H1 (cell line): ENCODE results near the gene LCP1. TPM values are rescaled to one million over a fixed set of nuclear protein-coding genes. Genes with fewer than 3 reads are reported as not detected.

Source experiments
- CTCF ChIA-PET: fragments of 300-600 bp; sonication (Branson Sonifier 250); formaldehyde crosslinking; loops from one replicate; lab custom pipeline; 2021; ENCODE audit not compliant: partially characterized antibody; lab: Charles Lee
- POLR2A ChIA-PET: fragments of 300-600 bp; sonication (Branson Sonifier 250); formaldehyde crosslinking; loops from one replicate; lab custom pipeline; 2021; ENCODE audit warnings: inconsistent platforms; ENCODE audit not compliant: partially characterized antibody; lab: Charles Lee
- DNase-seq, 2 experiments: peaks; one replicate each; pipeline versions ENCODE4 v3.0.0 to v3.0.0-alpha.2; 2010 to 2022; ENCODE audit warnings: low spot score in 2 of 2, low read depth in 1 of 2, mixed read lengths in 1 of 2
- FAIRE-seq: peaks from 2 replicates; lab custom pipeline; 2011; peaks lifted over from hg19 to GRCh38; lab: Jason Lieb, UNC
- H2AFZ ChIP-seq: 2 replicates; pipeline ENCODE4 v1.8.1; 2012; ENCODE audit warnings: low read length, inconsistent platforms
- H2AK5ac ChIP-seq: 2 replicates; pipeline ENCODE4 v1.6.1; 2013; ENCODE audit warnings: low read depth, low read length
- H2BK120ac ChIP-seq: replicated peaks from 2 replicates; pipeline ENCODE3; 2013; ENCODE audit warnings: low read depth, low read length, inconsistent platforms
- H2BK12ac ChIP-seq: 2 replicates; pipeline ENCODE4 v1.6.1; 2013; ENCODE audit warnings: low read depth, low read length
- H2BK15ac ChIP-seq: 2 replicates; pipeline ENCODE4 v1.6.1; 2013; ENCODE audit warnings: low read length
- H2BK20ac ChIP-seq: 2 replicates; pipeline ENCODE4 v1.6.1; 2013; ENCODE audit warnings: low read length
- H2BK5ac ChIP-seq: 2 replicates; pipeline ENCODE4 v1.6.1; 2013; ENCODE audit warnings: low read depth, low read length
- H3K14ac ChIP-seq: 2 replicates; pipeline ENCODE4 v1.6.1; 2013; ENCODE audit warnings: inconsistent platforms; ENCODE audit not compliant: insufficient read length
- H3K18ac ChIP-seq: 2 replicates; pipeline ENCODE4 v1.6.1; 2013; ENCODE audit warnings: low read length; ENCODE audit errors: extremely low read depth
- H3K23ac ChIP-seq: 2 replicates; pipeline ENCODE4 v1.6.1; 2013; ENCODE audit warnings: inconsistent platforms; ENCODE audit not compliant: insufficient read length
- H3K23me2 ChIP-seq: 2 replicates; pipeline ENCODE4 v1.6.1; 2013; ENCODE audit warnings: low read depth, low read length
- H3K27ac ChIP-seq: 2 replicates; pipeline ENCODE4 v1.6.1; 2011; ENCODE audit warnings: low read depth, low read length, inconsistent platforms
- H3K27me3 ChIP-seq, 4 experiments: replicated peaks in 1 of 4; 1 replicate in 1 of 4; 2 replicates in 3 of 4; pipeline versions ENCODE4 v1.6.1 to v1.8.1; 2011 to 2013; ENCODE audit warnings: low read length in 3 of 4, mild to moderate bottlenecking in 3 of 4, inconsistent platforms in 2 of 4, mixed read lengths in 2 of 4, moderate library complexity in 1 of 4; ENCODE audit not compliant: control insufficient read depth in 3 of 4, insufficient read depth in 3 of 4; ENCODE audit errors: extremely low read depth in 1 of 4
- H3K36me3 ChIP-seq, 4 experiments: 2 replicates each; pipeline versions ENCODE4 v1.6.1 to v1.8.1; 2011 to 2013; ENCODE audit warnings: mild to moderate bottlenecking in 4 of 4, low read length in 3 of 4, moderate library complexity in 2 of 4, control low read depth in 1 of 4, inconsistent platforms in 1 of 4; ENCODE audit not compliant: insufficient read depth in 4 of 4, control insufficient read depth in 2 of 4
- H3K4ac ChIP-seq: replicated peaks from 2 replicates; pipeline ENCODE3; 2013; ENCODE audit warnings: low read length, low read depth, mixed read lengths, inconsistent platforms; ENCODE audit not compliant: insufficient read length
- H3K4me1 ChIP-seq, 4 experiments: replicated peaks in 1 of 4; 1 replicate in 1 of 4; 2 replicates in 3 of 4; pipeline versions ENCODE4 v1.6.1 to v1.8.1; 2011 to 2013; ENCODE audit warnings: low read length in 3 of 4, inconsistent platforms in 2 of 4, mixed read lengths in 1 of 4; ENCODE audit not compliant: insufficient read depth in 4 of 4, control insufficient read depth in 3 of 4
- H3K4me2 ChIP-seq, 2 experiments: 2 replicates each; pipeline versions ENCODE4 v1.6.1 to v1.8.1; 2011 to 2013; ENCODE audit warnings: low read depth in 2 of 2, low read length in 2 of 2, control low read depth in 1 of 2, inconsistent platforms in 1 of 2, mild to moderate bottlenecking in 1 of 2; ENCODE audit not compliant: insufficient read depth in 1 of 2
- H3K4me3 ChIP-seq, 4 experiments: fragments of 200-600, 300-600 bp in 1 of 4; sonication (generic), shearing (Covaris generic), sonication (Bioruptor Twin) in 1 of 4; 2 replicates each; pipeline versions ENCODE4 v1.5.1 to v1.8.1; 2011 to 2016; ENCODE audit warnings: low read length in 4 of 4, low read depth in 3 of 4, control low read depth in 2 of 4, inconsistent platforms in 2 of 4, mild to moderate bottlenecking in 2 of 4, mixed read lengths in 1 of 4, moderate library complexity in 1 of 4; ENCODE audit not compliant: insufficient read depth in 2 of 4; ENCODE audit errors: extremely low read depth in 1 of 4
- H3K56ac ChIP-seq: replicated peaks from 2 replicates; pipeline ENCODE3; 2013; ENCODE audit warnings: low read depth, mild to moderate bottlenecking, mixed read lengths, low read length, inconsistent platforms; ENCODE audit not compliant: insufficient read length
- H3K79me1 ChIP-seq: 2 replicates; pipeline ENCODE4 v1.6.1; 2013; ENCODE audit warnings: low read depth, low read length, control low read depth
- H3K79me2 ChIP-seq, 2 experiments: 2 replicates each; pipeline versions ENCODE4 v1.6.1 to v1.8.1; 2012 to 2013; ENCODE audit warnings: low read length in 2 of 2, mild to moderate bottlenecking in 2 of 2, inconsistent platforms in 1 of 2; ENCODE audit not compliant: insufficient read depth in 2 of 2, control insufficient read depth in 1 of 2
- H3K9ac ChIP-seq, 4 experiments: replicated peaks in 1 of 4; 1 replicate in 1 of 4; 2 replicates in 3 of 4; pipeline versions ENCODE4 v1.6.1 to v1.8.1; 2011 to 2013; ENCODE audit warnings: low read depth in 3 of 4, low read length in 3 of 4, control low read depth in 2 of 4, mild to moderate bottlenecking in 2 of 4, moderate library complexity in 2 of 4, inconsistent platforms in 1 of 4; ENCODE audit errors: extremely low read depth in 1 of 4
- H3K9me3 ChIP-seq, 2 experiments: 2 replicates each; pipeline versions ENCODE4 v1.6.1 to v1.8.1; 2012 to 2013; ENCODE audit warnings: mild to moderate bottlenecking in 2 of 2, moderate library complexity in 2 of 2, control low read depth in 1 of 2, inconsistent platforms in 1 of 2, low read depth in 1 of 2, low read length in 1 of 2, mixed read lengths in 1 of 2; ENCODE audit not compliant: insufficient read depth in 2 of 2
- H4K20me1 ChIP-seq, 2 experiments: replicated peaks in 1 of 2; 2 replicates each; pipeline versions ENCODE3 to v1.8.1; 2011 to 2013; ENCODE audit warnings: inconsistent platforms in 2 of 2, low read length in 2 of 2, mild to moderate bottlenecking in 1 of 2; ENCODE audit not compliant: insufficient read depth in 2 of 2, control insufficient read depth in 1 of 2
- H4K5ac ChIP-seq: 2 replicates; pipeline ENCODE4 v1.6.1; 2013; ENCODE audit warnings: low read length, low read depth, mixed read lengths, inconsistent platforms; ENCODE audit not compliant: insufficient read length
- H4K8ac ChIP-seq: 2 replicates; pipeline ENCODE4 v1.8.0; 2013; ENCODE audit warnings: mild to moderate bottlenecking, moderate library complexity, low read length, inconsistent platforms; ENCODE audit not compliant: insufficient read depth; ENCODE audit errors: extremely low read depth
- H4K91ac ChIP-seq: replicated peaks from 2 replicates; pipeline ENCODE3; 2013; ENCODE audit warnings: low read length, mixed read lengths, inconsistent platforms; ENCODE audit not compliant: insufficient read length
- CBX8 ChIP-seq: fragments of 300-800, 300-1000 bp; sonication (generic); IDR thresholded peaks from 2 replicates; pipeline ENCODE4 v1.7.1; 2016; ENCODE audit warnings: low read depth, low read length, borderline replicate concordance
- CEBPB ChIP-seq: IDR thresholded peaks from 2 replicates; pipeline ENCODE4 v1.6.1; 2012; ENCODE audit warnings: low read depth, low read length
- EP300 ChIP-seq, 2 experiments: IDR thresholded peaks; 1 replicate in 1 of 2; 2 replicates in 1 of 2; pipeline ENCODE4 v1.6.1; 2011 to 2012; ENCODE audit warnings: low read depth in 2 of 2, low read length in 2 of 2, mild to moderate bottlenecking in 2 of 2, borderline replicate concordance in 1 of 2, inconsistent platforms in 1 of 2, moderate library complexity in 1 of 2
- PHF8 ChIP-seq: fragments of 200-600 bp; sonication (generic); conservative IDR thresholded peaks from 2 replicates; pipeline ENCODE4 v1.7.1; 2012; ENCODE audit warnings: low read depth, mild to moderate bottlenecking, inconsistent platforms, low read length, moderate library complexity
- TEAD4 ChIP-seq: IDR thresholded peaks from 2 replicates; pipeline ENCODE4 v1.6.1; 2012; ENCODE audit warnings: low read depth, low read length, inconsistent platforms, mixed read lengths
- WGBS, 2 experiments: shearing (Covaris generic) in 1 of 2; methylation state at CpG; one replicate each; pipeline versions ENCODE4 v1.1.6 to v1.1.7; 2013 to 2015; ENCODE audit warnings: low lambda C conversion rate in 2 of 2, mixed read lengths in 2 of 2, inconsistent platforms in 1 of 2, low coverage in 1 of 2, missing lambda C conversion rate in 1 of 2; ENCODE audit not compliant: insufficient replicate concordance in 2 of 2, insufficient coverage in 1 of 2, insufficient read length in 1 of 2; ENCODE audit errors: extremely low coverage in 1 of 2, missing lambda C conversion rate in 1 of 2; 5-methylcytosine and 5-hydroxymethylcytosine counted together
- polyA plus RNA-seq, 7 experiments: library from polyadenylated mRNA; depleted of rRNA in 3 of 7; stranded (reverse) in 5 of 7; unstranded in 2 of 7; fragments of >200 nt in 5 of 7; fragments of 200-250 nt in 2 of 7; gene quantifications; 1 replicate in 5 of 7; 2 replicates in 1 of 7; 4 replicates in 1 of 7; pipeline versions ENCODE4 v1.2.1 to v1.2.3, GENCODE V29; 2011 to 2013; ENCODE audit warnings: missing spikeins in 2 of 7, mixed read lengths in 2 of 7
- total RNA-seq: library from RNA; stranded (reverse); fragmentation: NEBNext Ultra II Directional; extraction: Animal tissue kit (Norgen Biotek cat#: 25700); gene quantifications from 2 replicates; pipeline ENCODE4 v1.2.1, GENCODE V29; 2021

Gene LCP1
- total and polyA plus RNA-seq, 2 of the 8 experiments (the other 6 are each of a cell fraction or from before 2014, with no cell fraction given) = 0.65 to 4.3 TPM

DNA sequence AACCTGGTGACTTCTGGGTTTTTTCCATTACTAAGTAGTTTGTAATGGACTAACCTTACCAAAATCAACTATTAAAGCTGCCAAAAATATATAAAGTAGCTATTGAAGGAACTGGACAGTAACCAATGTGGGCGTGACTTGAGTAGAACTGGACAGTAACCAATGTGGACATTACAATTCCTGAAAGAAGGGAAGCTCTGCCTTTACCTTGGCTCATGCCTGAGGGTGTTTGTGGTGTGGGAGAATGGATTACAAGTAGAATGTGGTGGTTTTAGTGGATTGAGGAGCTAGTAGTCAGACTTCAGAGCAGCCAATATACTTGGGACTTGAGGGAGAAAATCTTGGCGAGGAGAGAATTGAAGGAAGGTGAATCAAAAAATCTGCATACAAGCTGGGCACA lies 47.3 kb upstream of the LCP1 start:
- CTCF ChIA-PET = interaction anchor here (0.6 kb wide), 1 partner anchor 492 kb away, joined by 3 read pairs; no protein-coding TSS in a partner anchor
- Histone ChIP-seq H3K79me2 (no peaks in the 10 kb centered on the region), H3K79me1 (no peaks in the 10 kb centered on the region), H3K4me3 (no peak overlapping the region), H3K4me1 (no peaks in the 10 kb centered on the region), H2BK5ac (no peak overlapping the region), H4K8ac (no peak overlapping the region), H2BK120ac (no peak overlapping the region), H4K5ac (no peak overlapping the region), H4K20me1 (no peaks in the 10 kb centered on the region), H2AFZ (no peak overlapping the region), H3K27me3 (no peaks in the 10 kb centered on the region), H2AK5ac (no peak overlapping the region), H3K9ac (no peak overlapping the region), H3K18ac (no peak overlapping the region), H3K36me3 (no peaks in the 10 kb centered on the region), H4K91ac (no peak overlapping the region), H2BK12ac (no peak overlapping the region), H2BK15ac (no peak overlapping the region), H2BK20ac (no peak overlapping the region), H3K23ac (no peak overlapping the region), H3K56ac (peak overlapping the region; percentile 32), H3K14ac (no peak overlapping the region), H3K9me3 (no peaks in the 10 kb centered on the region), H3K23me2 (no peaks in the 10 kb centered on the region; the same call in 1 of the 2 replicates), H3K4me2 (no peak overlapping the region), H3K4ac (no peak overlapping the region), H3K27ac (no peak overlapping the region)
- POLR2A ChIA-PET = no interaction called here
- TF ChIP-seq CBX8 (no peak), EP300 (IDR thresholded peaks at IDR 0.05; ENCODE audit: borderline replicate concordance in 1 of 2, low read depth in 2 of 2, low read length in 2 of 2) (no peak), PHF8 (no peak), TEAD4 (no peak), CEBPB (no peak)
- 96% methylated on average over 2 of the region's 2 CpGs; no CpG with 5 or more reads in 1 of the 2 experiments for WGBS, 2 experiments
- DNase-seq (no peak), FAIRE-seq (no peak)
